HG03280 (cell line): ENCODE results near the gene TDRD12.
"Not testable (repeated sequence)": the region's sequence is repeated elsewhere in the genome, so short reads cannot be mapped to it uniquely, and the experiment has no call there.

Experiments used
- ATAC-seq: cut with Tn5 transposase; IDR thresholded peaks from one replicate; pipeline ENCODE4 v1.9.1; 2021; ENCODE audit warnings: mild to moderate bottlenecking, moderate library complexity; ENCODE audit not compliant: unreplicated experiment

Gene TDRD12

GRCh38 chr19:32864318-32865007, 144.9 kb downstream of the TDRD12 start:
- ATAC-seq, result no peak

DNA sequence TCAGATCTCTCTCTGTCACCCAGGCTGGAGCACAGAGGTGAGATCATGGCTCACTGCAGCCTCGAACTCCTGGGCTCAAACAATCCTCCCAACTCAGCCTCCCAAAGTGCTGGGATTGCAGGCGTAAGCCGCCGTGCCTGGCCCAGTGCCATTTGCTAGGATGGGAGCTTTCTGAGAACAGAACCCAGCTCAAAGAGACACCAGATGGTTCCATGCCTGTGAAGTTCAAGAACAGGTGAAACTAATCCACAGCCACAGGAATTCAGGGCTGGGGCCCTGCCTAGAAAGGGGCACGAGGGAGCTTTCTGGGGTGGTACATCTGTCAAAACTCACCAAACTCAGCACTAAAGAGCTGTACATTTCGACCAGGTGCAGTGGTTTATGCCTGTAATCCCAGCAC, 145.8 kb downstream of the TDRD12 start:
- no peak for ATAC-seq

GRCh38 chr19:32866061-32866460, 146.5 kb downstream of the TDRD12 start:
- no peak for ATAC-seq

- no peak for ATAC-seq
These were observed 147.1 kb downstream of the TDRD12 start for GRCh38 chr19:32866564-32867265.

GRCh38 chr19:32867436-32867835, 147.9 kb downstream of the TDRD12 start:
- not testable (repeated sequence) for ATAC-seq

GRCh38 chr19:32868206-32868950, 148.8 kb downstream of the TDRD12 start:
- no peak for ATAC-seq

GRCh38 chr19:32869369-32869965, 149.9 kb downstream of the TDRD12 start, which contains the start of gene SLC7A9:
TSS of gene SLC7A9 (minus strand) at chr19:32869767. CDS start at chr19:32868534, 1,233 bp downstream.
- ATAC-seq, result no peak

- no peak for ATAC-seq
These were observed 150.5 kb downstream of the TDRD12 start for GRCh38 chr19:32869966-32870573.

GRCh38 chr19:32870981-32871451, 151.4 kb downstream of the TDRD12 start:
- no peak for ATAC-seq

- ATAC-seq, result no peak
These were observed 152.8 kb downstream of the TDRD12 start for GRCh38 chr19:32872391-32872790.

- no peak for ATAC-seq
These were observed 153.8 kb downstream of the TDRD12 start for GRCh38 chr19:32873247-32873959.

DNA sequence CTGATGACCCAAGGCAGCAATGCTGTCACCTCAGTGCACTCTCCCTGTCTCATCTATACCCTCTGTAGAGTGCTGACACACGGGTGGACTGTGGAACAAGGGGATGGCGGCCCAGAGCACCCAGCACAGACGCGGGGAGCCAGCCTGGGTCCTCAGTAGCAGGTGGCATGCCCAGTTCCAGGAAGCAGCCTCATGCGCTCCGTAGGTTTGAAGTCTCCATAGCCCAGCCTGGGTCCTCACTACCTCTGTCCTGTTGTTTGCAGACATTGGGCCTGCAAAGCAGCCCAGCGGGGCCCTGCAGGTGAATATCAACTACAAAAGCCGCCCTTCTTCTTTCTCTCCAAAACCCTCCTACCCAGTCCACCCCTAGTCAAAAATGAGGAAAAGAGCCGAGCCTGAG, 155.0 kb downstream of the TDRD12 start:
- no peak for ATAC-seq

GRCh38 chr19:32875428-32875827, 155.9 kb downstream of the TDRD12 start:
- no peak for ATAC-seq

GRCh38 chr19:32876236-32876918, 156.8 kb downstream of the TDRD12 start:
- ATAC-seq, result no peak

DNA sequence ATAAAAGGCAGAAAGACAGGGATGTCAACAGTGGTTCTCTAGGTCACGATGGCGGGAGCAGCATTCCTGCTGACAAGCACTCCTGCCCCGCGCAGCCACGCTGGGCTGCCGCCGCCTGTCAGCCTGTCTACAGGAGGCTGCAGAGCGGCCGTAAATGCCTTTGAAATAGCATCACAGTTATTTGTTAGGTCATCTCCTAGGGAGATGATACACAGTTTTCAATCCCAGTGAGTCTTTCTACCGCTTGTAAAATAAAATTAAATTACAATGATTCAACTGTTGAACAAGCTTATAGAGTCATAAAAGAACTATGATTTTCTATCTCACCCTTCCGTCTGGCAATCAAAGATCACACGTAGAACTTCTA, 157.3 kb downstream of the TDRD12 start:
- ATAC-seq, result no peak
